ENCODE data around the gene PPARA.
"Not testable (repeated sequence)": the region's sequence is repeated elsewhere in the genome, so short reads cannot be mapped to it uniquely, and the experiment has no call there.

Gene PPARA

GRCh38 chr22:46178755-46179505 lies 28.6 kb downstream of the PPARA start:
- no peak overlapping the region for H3K4me3 ChIP-seq (ENCODE audit: low read length)
- no peak for TF ChIP-seq ZNF274 (IDR thresholded peaks at IDR 0.05; ENCODE audit: low read depth, low read length)

GRCh38 chr22:46179748-46180147 lies 29.4 kb downstream of the PPARA start:
- TF ChIP-seq ZNF274 (IDR thresholded peaks at IDR 0.05; ENCODE audit: low read depth, low read length): no peak
- no peak overlapping the region for H3K4me3 ChIP-seq (ENCODE audit: low read length)

- no peak overlapping the region for H3K4me3 ChIP-seq (ENCODE audit: low read length)
- TF ChIP-seq ZNF274 (IDR thresholded peaks at IDR 0.05; ENCODE audit: low read depth, low read length): no peak
Measured at GRCh38 chr22:46180370-46181137, 30.2 kb downstream of the PPARA start.

GRCh38 chr22:46183733-46184132 lies 33.4 kb downstream of the PPARA start:
- TF ChIP-seq ZNF274 (IDR thresholded peaks at IDR 0.05; ENCODE audit: low read depth, low read length): no peak
- H3K4me3 ChIP-seq (ENCODE audit: low read length): no peak overlapping the region

- no peak overlapping the region for H3K4me3 ChIP-seq (ENCODE audit: low read length)
- TF ChIP-seq ZNF274 (IDR thresholded peaks at IDR 0.05; ENCODE audit: low read depth, low read length): no peak
Measured at GRCh38 chr22:46185283-46185682, 35.0 kb downstream of the PPARA start.

- TF ChIP-seq ZNF274 (IDR thresholded peaks at IDR 0.05; ENCODE audit: low read depth, low read length): no peak
- no peak overlapping the region for H3K4me3 ChIP-seq (ENCODE audit: low read length)
Measured at GRCh38 chr22:46187862-46188261, 37.5 kb downstream of the PPARA start.

GRCh38 chr22:46192210-46192993 lies 42.1 kb downstream of the PPARA start:
- no peak overlapping the region for H3K4me3 ChIP-seq (ENCODE audit: low read length)
- TF ChIP-seq ZNF274 (IDR thresholded peaks at IDR 0.05; ENCODE audit: low read depth, low read length): no peak

- H3K4me3 ChIP-seq (ENCODE audit: low read length): no peak overlapping the region
- TF ChIP-seq ZNF274 (IDR thresholded peaks at IDR 0.05; ENCODE audit: low read depth, low read length): no peak
Measured at GRCh38 chr22:46193898-46194310, 43.6 kb downstream of the PPARA start.

- no peak for TF ChIP-seq ZNF274 (IDR thresholded peaks at IDR 0.05; ENCODE audit: low read depth, low read length)
- no peak overlapping the region for H3K4me3 ChIP-seq (ENCODE audit: low read length)
Measured at GRCh38 chr22:46195487-46196165, 45.3 kb downstream of the PPARA start.

GRCh38 chr22:46196278-46196677 lies 46.0 kb downstream of the PPARA start:
- no peak overlapping the region for H3K4me3 ChIP-seq (ENCODE audit: low read length)
- TF ChIP-seq ZNF274 (IDR thresholded peaks at IDR 0.05; ENCODE audit: low read depth, low read length): no peak

- TF ChIP-seq ZNF274 (IDR thresholded peaks at IDR 0.05; ENCODE audit: low read depth, low read length): no peak
- no peak overlapping the region for H3K4me3 ChIP-seq (ENCODE audit: low read length)
Measured at GRCh38 chr22:46198274-46198673, 47.9 kb downstream of the PPARA start.

GRCh38 chr22:46198806-46199205 lies 48.5 kb downstream of the PPARA start:
- not testable (repeated sequence) for H3K4me3 ChIP-seq (ENCODE audit: low read length)

GRCh38 chr22:46201059-46201757 lies 50.9 kb downstream of the PPARA start:
- no peak overlapping the region for H3K4me3 ChIP-seq (ENCODE audit: low read length)
- no peak for TF ChIP-seq ZNF274 (IDR thresholded peaks at IDR 0.05; ENCODE audit: low read depth, low read length)

All from GM08714 (cell line).